NCI-H510A treated with DMSO at 0.1 percent for 48 hours (cell line): ENCODE data around the gene CIBAR2.

Source experiments
- DNase-seq: peaks from one replicate; lab custom pipeline; 2025; lab: John Stamatoyannopoulos, UW

The CIBAR2 gene

DNA sequence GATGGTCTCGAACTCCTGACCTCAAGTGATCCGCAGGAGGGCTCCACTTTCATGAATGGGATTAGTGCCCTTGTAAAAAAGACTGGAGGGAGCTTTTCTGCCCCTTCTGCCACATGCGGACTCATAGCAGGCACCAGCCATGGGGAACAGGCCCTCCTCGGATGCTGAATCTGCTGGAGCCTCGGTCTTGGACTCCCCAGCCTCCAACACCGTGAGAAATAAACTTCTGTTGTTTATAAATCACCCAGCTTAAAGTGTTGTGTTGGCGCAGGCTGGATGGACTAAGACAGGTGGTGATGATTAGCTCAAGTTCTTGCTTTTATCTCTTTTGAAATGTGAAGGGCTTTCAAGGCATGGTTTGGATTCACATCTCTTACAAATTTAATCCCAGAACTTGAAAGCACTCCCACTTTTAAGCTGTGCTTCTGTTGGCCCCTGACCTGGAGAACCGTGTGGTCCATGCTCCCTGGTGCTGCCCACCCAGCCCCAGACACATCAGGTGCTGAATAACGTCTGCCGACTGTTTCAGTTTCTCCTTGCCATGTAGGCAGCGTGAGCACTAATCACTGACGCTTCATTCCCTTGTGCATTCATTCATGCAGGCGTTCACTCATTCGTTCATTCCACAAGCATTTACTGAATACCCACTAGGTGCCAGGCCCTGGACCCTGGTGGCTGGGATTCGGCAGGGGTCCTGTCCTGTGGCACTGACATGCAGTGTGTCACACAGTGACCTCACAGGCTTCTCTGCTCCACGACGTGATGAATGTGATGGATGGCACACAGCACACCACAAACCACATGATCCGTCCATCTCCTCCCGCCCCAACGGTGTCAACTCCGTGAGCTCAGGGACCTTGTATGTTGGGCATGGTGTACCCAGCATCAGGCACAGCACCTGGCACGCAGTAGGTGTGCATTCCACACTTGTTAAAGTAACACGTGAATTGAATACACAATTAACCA, 8.9 kb downstream of the CIBAR2 start:
- DNase-seq: no peak

- DNase-seq: no peak
Measured at GRCh38 chr16:85101956-85102630, 10.2 kb downstream of the CIBAR2 start.

GRCh38 chr16:85100265-85100664, 12.0 kb downstream of the CIBAR2 start:
- no peak for DNase-seq

- DNase-seq: no peak
Measured at GRCh38 chr16:85098565-85098964, 13.7 kb downstream of the CIBAR2 start.

DNA sequence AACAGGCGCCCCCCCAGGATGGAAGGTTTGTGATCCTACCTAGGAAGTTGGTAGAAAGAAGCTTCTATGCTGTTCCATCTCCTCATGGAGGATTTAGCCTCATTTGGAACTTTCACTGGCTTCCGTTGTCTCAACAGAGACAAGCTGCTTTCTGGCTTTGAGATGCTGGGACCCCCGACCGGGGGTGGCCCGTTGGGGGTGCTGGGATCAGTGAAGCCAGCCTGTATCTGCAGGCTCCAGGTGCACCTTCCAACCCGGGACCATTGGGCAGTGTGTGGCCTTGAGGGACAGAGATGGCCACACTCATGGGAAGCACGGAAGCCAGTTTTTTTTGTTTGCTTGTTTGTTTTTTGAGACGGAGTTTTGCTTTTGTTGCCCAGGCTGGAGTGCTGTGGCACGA, 15.4 kb downstream of the CIBAR2 start:
- DNase-seq: no peak

DNA sequence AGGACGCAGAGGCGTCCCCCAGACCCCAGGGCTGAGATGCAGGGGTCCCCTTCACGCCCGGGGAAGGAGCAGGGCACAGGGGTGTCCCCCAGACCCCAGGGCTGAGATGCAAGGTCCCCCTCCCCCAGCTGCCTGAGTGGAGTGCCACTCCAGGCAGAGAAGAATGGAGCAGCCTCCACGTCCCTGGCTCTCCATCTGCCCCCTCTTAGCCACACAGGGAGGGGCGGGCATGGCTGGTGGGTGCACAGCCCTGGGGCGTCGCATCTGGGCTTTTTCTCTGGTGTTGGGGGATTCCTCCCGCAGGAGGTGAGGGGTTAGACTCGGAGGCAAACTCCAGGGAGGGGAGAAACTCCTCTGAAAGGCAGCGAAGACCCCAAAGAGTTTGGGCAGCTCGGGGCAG, 17.5 kb downstream of the CIBAR2 start:
- no peak for DNase-seq

DNA sequence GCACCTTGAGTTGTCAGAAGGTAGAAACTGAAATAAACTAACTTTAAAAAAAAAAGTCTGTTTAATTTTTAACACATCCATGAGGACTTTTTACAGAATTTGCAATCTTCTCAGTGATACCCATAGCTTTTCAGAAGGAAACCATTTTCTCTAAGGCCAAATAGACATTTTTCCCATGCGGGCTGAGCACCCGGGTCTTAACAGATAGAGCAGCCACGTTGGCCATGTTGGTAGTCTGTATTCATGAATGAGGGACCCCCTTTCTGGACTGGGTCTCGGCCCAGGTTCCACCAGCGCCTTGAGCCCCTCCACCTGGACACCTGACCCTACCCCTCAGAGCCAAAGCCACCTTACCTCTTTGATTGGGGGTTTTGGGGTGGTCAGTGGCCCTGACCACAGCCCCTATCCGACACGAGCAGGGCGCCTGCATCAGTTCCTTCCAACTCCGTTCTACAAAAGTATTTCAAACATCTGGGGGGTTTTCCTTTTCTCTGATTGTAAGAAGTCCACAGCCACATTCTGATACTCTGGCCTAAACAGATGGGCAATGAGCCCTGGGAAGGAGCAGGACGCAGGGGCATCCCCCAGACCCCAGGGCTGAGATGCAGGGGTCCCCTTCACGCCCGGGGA, 18.0 kb downstream of the CIBAR2 start:
- no peak for DNase-seq

DNA sequence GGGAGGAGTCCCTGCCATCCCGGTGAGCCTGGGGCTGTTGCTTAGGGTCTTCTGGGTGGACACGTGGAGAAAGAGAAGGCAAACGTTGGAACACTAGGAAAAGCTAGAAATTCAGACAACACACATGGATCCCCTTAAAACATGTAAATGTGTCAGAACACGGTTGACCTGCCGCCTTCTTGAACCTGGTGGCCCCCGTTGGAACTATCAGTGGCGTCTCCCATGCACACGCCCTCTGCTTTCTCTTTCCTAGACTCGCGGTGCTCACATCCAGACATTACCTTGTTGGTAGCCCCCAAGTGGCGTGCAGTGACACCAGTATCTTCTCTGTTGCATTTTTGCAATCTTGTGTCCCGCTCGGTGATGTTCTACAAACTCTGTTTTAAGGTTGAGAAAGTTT, 18.6 kb downstream of the CIBAR2 start:
- no peak for DNase-seq

- DNase-seq: no peak
Measured at GRCh38 chr16:85092851-85093250, 19.4 kb downstream of the CIBAR2 start.

- DNase-seq: no peak
Measured at GRCh38 chr16:85092309-85092708, 20.0 kb downstream of the CIBAR2 start.

GRCh38 chr16:85091522-85091910, 20.8 kb downstream of the CIBAR2 start:
- no peak for DNase-seq

DNA sequence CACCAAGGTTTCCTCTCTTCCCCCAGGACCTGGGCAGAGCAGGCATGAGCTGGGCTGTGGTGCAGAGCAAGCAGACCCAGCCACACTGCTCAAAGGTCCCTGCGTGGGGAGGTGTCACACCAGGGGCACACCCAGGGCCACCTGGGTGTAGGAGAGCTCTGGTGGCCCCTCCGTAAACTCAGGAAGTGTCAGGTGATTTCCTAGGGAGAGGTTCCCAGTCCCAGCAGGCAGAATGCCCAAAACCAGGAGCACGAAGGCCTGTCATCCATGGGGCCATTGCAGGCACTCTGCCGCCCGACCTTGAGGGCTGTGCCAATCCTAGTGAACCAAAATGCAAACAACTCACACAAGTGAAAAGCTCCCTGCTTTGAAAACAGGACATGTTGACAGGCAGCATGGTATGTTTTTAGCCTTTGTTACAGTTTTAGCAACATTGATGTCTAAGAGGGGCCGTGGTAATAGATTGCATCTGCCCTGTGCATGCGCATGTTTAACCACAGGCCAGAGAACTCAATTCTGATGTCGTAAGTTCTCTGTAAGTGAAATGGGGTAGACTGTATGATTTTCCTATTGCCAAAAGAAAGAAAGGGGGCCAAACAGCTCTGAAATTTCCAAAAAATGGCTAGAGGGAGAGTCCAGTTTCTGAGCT, 21.3 kb downstream of the CIBAR2 start:
- no peak for DNase-seq

GRCh38 chr16:85090181-85090580, 22.1 kb downstream of the CIBAR2 start:
- no peak for DNase-seq

GRCh38 chr16:85089525-85089924, 22.7 kb downstream of the CIBAR2 start:
- no peak for DNase-seq

DNA sequence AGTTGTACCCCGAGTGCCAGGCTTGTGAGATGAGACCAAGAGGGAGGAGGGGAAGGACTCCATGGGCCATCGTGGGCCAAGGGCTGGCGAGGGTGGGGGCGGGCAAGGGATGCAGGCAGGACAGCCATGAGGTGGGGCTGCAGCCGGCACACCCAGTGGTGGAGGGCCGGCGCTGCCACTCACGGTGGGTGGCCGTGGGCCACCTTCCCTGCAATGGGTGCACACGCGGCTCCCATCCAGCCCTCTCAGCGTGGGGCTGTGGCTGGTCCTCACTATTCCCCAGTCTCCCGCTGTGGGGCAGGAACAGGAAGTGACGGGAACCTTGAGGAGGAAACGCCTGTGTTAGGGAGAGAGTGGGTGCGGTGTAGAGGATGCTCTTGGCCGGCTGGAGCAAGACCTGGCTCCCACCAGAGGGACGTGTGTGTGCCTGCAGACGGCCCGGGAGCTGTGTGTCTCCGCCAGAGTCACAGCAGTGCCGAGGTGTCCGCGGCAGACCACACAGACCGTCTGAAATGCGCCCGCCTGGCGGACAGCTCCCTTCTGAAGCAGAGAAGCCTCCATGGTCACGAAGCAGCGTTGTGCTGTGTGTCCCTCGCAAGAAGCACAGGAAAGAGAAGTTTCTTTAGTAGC, 23.6 kb downstream of the CIBAR2 start:
- DNase-seq: no peak

- no peak for DNase-seq
Measured at GRCh38 chr16:85087899-85088569, 24.2 kb downstream of the CIBAR2 start.

- peak; percentile 15 for DNase-seq
Measured at GRCh38 chr16:85086347-85087291, 25.7 kb downstream of the CIBAR2 start.

DNA sequence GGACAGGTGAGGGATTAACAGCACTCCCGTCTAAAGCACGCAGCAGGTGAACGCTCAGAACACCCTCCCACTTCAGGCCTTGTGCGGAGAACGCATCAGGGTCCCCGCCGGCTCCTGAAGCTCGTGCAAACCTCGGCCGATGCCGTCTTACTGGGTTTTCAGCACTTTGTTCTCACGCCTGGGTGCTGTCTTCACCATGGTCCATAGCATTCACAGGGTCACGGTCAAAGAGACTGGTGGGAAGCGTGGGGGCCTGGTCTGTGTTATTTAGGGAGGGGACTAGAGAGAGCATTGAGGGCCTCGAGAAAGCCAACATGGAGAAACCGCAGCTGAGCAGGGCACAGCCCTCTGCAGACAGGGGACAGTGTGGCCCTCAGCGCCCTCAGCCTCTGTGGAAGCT, 26.6 kb downstream of the CIBAR2 start:
- no peak for DNase-seq

DNA sequence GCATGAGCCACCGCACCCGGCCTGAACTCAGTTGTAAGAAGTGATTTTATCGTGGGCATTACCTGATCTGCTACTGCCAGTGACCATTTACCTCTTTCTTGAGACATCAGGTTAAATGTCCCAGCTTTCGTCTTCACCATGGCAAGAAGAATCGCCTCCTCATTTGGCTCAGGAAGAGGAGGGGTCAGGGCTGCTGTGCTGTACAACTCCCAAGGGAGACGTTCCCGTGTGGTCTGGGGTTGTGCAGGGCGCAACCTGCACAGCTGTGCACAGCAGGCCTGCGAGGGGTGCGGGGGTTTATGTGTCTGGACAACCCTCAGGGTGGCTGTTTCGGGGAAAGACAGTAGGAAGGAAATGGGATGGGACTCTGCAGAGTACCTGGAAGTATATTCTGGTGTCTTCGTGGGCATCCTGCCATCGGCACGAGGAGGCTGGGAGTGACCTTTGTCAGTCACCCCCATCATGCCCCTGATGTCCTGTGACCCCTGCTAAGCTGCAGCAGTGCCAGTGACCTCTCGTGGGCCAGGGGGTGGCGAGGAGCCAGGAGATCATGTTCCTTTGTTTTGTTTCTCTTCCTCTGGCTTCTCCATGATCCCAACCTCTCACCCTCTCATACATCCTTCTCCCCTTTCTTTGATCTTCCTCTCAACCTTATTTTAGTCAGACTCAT, 27.3 kb downstream of the CIBAR2 start:
- no peak for DNase-seq
